KBM-7 (cell line): ENCODE data around the gene HNRNPAB.
"Not testable (repeated sequence)": the region's sequence is repeated elsewhere in the genome, so short reads cannot be mapped to it uniquely, and the experiment has no call there.

Source experiments
- DNase-seq: peaks from one replicate; pipeline ENCODE4 v3.0.0-alpha.2; 2015
- in situ Hi-C: fragments of 300-500 bp; cut with MboI; formaldehyde crosslinking; loops from 2 replicates; pipeline ENCODE4 v1.14.3; 2020; ENCODE audit warnings: low sequenced_read_pairs, low pct_unique_long_range_greater_than_20kb, mixed read lengths

HNRNPAB gene

GRCh38 chr5:178193251-178193809 lies 11.0 kb upstream of the HNRNPAB start:
- no peak for DNase-seq
- in situ Hi-C loops: no loop called here

GRCh38 chr5:178194026-178194425 lies 10.3 kb upstream of the HNRNPAB start:
- in situ Hi-C loops: no loop called here
- DNase-seq: peak; percentile 86

GRCh38 chr5:178196281-178196812 lies 8.0 kb upstream of the HNRNPAB start:
- in situ Hi-C loops: no loop called here
- DNase-seq: no peak

GRCh38 chr5:178196986-178197385 lies 7.3 kb upstream of the HNRNPAB start:
- DNase-seq: no peak
- in situ Hi-C loops: no loop called here

- in situ Hi-C loops, DNase-seq: not testable (repeated sequence)
Observed at GRCh38 chr5:178198151-178198550, 6.2 kb upstream of the HNRNPAB start.

GRCh38 chr5:178198706-178199105 lies 5.6 kb upstream of the HNRNPAB start:
- DNase-seq: no peak
- in situ Hi-C loops: no loop called here

- in situ Hi-C loops: no loop called here
- no peak for DNase-seq
Observed at GRCh38 chr5:178199581-178200434, 4.5 kb upstream of the HNRNPAB start.

- in situ Hi-C loops: no loop called here
- DNase-seq: no peak
Observed at GRCh38 chr5:178201221-178201926, 3.0 kb upstream of the HNRNPAB start.

- in situ Hi-C loops: no loop called here
- DNase-seq: peak; percentile 59
Observed at GRCh38 chr5:178201927-178202235, 2.5 kb upstream of the HNRNPAB start.

- no peak for DNase-seq
- in situ Hi-C loops: no loop called here
Observed at GRCh38 chr5:178202541-178202940, 1.8 kb upstream of the HNRNPAB start.

- in situ Hi-C loops: no loop called here
- DNase-seq: no peak
Observed at GRCh38 chr5:178203670-178204181, 607 bp upstream of the HNRNPAB start.

- in situ Hi-C loops: no loop called here
Observed at GRCh38 chr5:178204935-178205748, 809 bp downstream of the HNRNPAB start.

GRCh38 chr5:178205749-178206047 lies 1.4 kb downstream of the HNRNPAB start:
- DNase-seq: no peak
- in situ Hi-C loops: no loop called here

More at GRCh38 chr5:178204935-178205748, 809 bp downstream of the HNRNPAB start:
- peak; percentile 67 for DNase-seq

- no peak for DNase-seq
- in situ Hi-C loops: no loop called here
Observed at GRCh38 chr5:178206166-178207101, 2.1 kb downstream of the HNRNPAB start.

GRCh38 chr5:178207183-178207916 lies 3.0 kb downstream of the HNRNPAB start:
- in situ Hi-C loops: no loop called here
- no peak for DNase-seq

- in situ Hi-C loops: no loop called here
- DNase-seq: no peak
Observed at GRCh38 chr5:178207917-178208280, 3.6 kb downstream of the HNRNPAB start.

GRCh38 chr5:178208540-178209227 lies 4.4 kb downstream of the HNRNPAB start:
- in situ Hi-C loops: no loop called here
- no peak for DNase-seq
